ENCODE results near the gene TENM3. TPM values are rescaled to one million over a fixed set of nuclear protein-coding genes. Genes with fewer than 3 reads are reported as not detected.

Gene TENM3
- polyA plus RNA-seq, 1 of the 3 experiments (the other 2 are of a cell fraction), result 10.4 TPM

DNA sequence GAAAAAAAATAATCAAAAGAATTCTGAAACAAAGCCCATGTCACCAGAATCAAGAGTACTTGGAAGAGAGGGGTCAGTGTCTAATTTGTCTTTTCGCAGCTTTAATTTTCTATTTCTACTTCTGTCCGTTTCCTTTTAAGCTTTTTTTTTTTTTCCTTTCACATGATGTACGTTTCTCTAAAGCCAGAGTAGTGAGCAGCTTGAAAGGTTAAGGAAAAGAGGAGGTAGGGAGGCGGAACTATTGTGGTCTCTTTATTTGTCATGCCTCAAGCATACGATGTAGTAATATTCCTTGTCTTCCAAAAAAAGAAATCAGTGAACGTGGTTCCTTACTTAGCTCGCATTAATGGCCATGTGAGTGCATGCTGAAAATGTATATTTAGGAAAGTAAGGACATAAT, 311.5 kb downstream of the TENM3 start:
- no peaks in the 10 kb centered on the region for H3K9me3 ChIP-seq
- no peaks in the 10 kb centered on the region for H3K27me3 ChIP-seq (ENCODE audit: insufficient read depth)
- peaks cover 4% of the 10 kb centered on the region in 2 experiments; a peak in 2 of 4 replicates for H3K4me1 ChIP-seq (ENCODE audit: control insufficient read depth in 1 of 2, insufficient read depth in 2 of 2, low read depth in 1 of 2, low read length in 1 of 2)
- no peaks in the 10 kb centered on the region for H3K9me2 ChIP-seq
- CTCF ChIA-PET, result no interaction called here
- no peak overlapping the region for H3K9ac ChIP-seq
- no peaks in the 10 kb centered on the region for H3K36me3 ChIP-seq (replicated peaks in 1 of 2; ENCODE audit: control insufficient read depth in 1 of 2, insufficient read depth in 2 of 2, low read length in 1 of 2)
- H3K79me2 ChIP-seq (ENCODE audit: insufficient read depth), result no peaks in the 10 kb centered on the region
- 93% methylated on average over 7 of the region's 7 CpGs for WGBS (ENCODE audit: low lambda C conversion rate)
- H4K20me1 ChIP-seq (ENCODE audit: insufficient read depth), result no peaks in the 10 kb centered on the region
- H2AFZ ChIP-seq (ENCODE audit: low read depth), result 0 out of 2 replicates have a peak overlapping the region, but pooled peaks have one; percentile 1
- POLR2A ChIA-PET, result no interaction called here
- no peaks in the 10 kb centered on the region for H3F3A ChIP-seq (replicated peaks; ENCODE audit: insufficient read depth)
- H3K4me3 ChIP-seq (ENCODE audit: low read depth in 2 of 2, low read length in 1 of 2), result no peak overlapping the region
- no peak overlapping the region for H3K4me2 ChIP-seq
- H3K27ac ChIP-seq (ENCODE audit: low read depth in 2 of 2, low read length in 1 of 2), result no peak overlapping the region
- TF ChIP-seq GATA2 (CRISPR knock-in tag; IDR thresholded peaks at IDR 0.05), result no peak
- TF ChIP-seq GABPA (IDR thresholded peaks at IDR 0.05; ENCODE audit: low read depth), result no peak
- TF ChIP-seq, protein P1, sequence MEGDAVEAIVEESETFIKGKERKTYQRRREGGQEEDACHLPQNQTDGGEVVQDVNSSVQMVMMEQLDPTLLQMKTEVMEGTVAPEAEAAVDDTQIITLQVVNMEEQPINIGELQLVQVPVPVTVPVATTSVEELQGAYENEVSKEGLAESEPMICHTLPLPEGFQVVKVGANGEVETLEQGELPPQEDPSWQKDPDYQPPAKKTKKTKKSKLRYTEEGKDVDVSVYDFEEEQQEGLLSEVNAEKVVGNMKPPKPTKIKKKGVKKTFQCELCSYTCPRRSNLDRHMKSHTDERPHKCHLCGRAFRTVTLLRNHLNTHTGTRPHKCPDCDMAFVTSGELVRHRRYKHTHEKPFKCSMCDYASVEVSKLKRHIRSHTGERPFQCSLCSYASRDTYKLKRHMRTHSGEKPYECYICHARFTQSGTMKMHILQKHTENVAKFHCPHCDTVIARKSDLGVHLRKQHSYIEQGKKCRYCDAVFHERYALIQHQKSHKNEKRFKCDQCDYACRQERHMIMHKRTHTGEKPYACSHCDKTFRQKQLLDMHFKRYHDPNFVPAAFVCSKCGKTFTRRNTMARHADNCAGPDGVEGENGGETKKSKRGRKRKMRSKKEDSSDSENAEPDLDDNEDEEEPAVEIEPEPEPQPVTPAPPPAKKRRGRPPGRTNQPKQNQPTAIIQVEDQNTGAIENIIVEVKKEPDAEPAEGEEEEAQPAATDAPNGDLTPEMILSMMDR (IDR thresholded peaks at IDR 0.05), result no peak
- TF ChIP-seq TAF1 (IDR thresholded peaks at IDR 0.05; ENCODE audit: borderline replicate concordance, low read depth, low read length), result no peak
- no peak for TF ChIP-seq SMC3 (IDR thresholded peaks at IDR 0.05; ENCODE audit: low read depth, low read length)
- TF ChIP-seq EP300 (IDR thresholded peaks at IDR 0.05; ENCODE audit: borderline replicate concordance in 1 of 2, low read depth in 1 of 2, low read length in 1 of 2), result no peak
- TF ChIP-seq RFX5 (IDR thresholded peaks at IDR 0.05; ENCODE audit: low read length), result no peak
- TF ChIP-seq POLR2AphosphoS5 (IDR thresholded peaks at IDR 0.05; ENCODE audit: low read depth, low read length), result no peak
- no peak for TF ChIP-seq YY1 (IDR thresholded peaks at IDR 0.05; ENCODE audit: low read depth)
- no peak for TF ChIP-seq FOXJ3 (CRISPR knock-in tag; IDR thresholded peaks at IDR 0.05)
- TF ChIP-seq SIN3A (IDR thresholded peaks at IDR 0.05; ENCODE audit: borderline replicate concordance, low read depth, low read length), result no peak
- no peak for TF ChIP-seq NFIC (IDR thresholded peaks at IDR 0.05; ENCODE audit: borderline replicate concordance)
- no peak for TF ChIP-seq ZBTB33 (IDR thresholded peaks at IDR 0.05; ENCODE audit: borderline replicate concordance, low read depth)
- TF ChIP-seq TEAD4 (IDR thresholded peaks at IDR 0.05; ENCODE audit: borderline replicate concordance, insufficient read depth), result no peak
- no peak for DNase-seq

- 71% methylated on average over 1 of the region's 1 CpG for WGBS (ENCODE audit: low lambda C conversion rate)
- Histone ChIP-seq H3K9me2 (no peaks in the 10 kb centered on the region), H3K27me3 (ENCODE audit: insufficient read depth) (no peaks in the 10 kb centered on the region), H3K4me3 (ENCODE audit: low read depth in 2 of 2, low read length in 1 of 2) (no peak overlapping the region), H3F3A (replicated peaks; ENCODE audit: insufficient read depth) (no peaks in the 10 kb centered on the region), H3K9me3 (no peaks in the 10 kb centered on the region), H3K36me3 (replicated peaks in 1 of 2; ENCODE audit: control insufficient read depth in 1 of 2, insufficient read depth in 2 of 2, low read length in 1 of 2) (no peaks in the 10 kb centered on the region), H3K79me2 (ENCODE audit: insufficient read depth) (no peaks in the 10 kb centered on the region), H3K9ac (no peak overlapping the region), H4K20me1 (ENCODE audit: insufficient read depth) (no peaks in the 10 kb centered on the region), H2AFZ (ENCODE audit: low read depth) (no peak overlapping the region), H3K27ac (ENCODE audit: low read depth in 2 of 2, low read length in 1 of 2) (no peak overlapping the region; a peak in 1 of 4 replicates), H3K4me2 (no peak overlapping the region), H3K4me1 (ENCODE audit: control insufficient read depth in 1 of 2, insufficient read depth in 2 of 2, low read depth in 1 of 2, low read length in 1 of 2) (peaks cover 4% of the 10 kb centered on the region in 2 experiments; a peak in 2 of 4 replicates)
- ChIA-PET POLR2A (no interaction called here), CTCF (no interaction called here)
- no peak for DNase-seq
- TF ChIP-seq MEF2A (IDR thresholded peaks at IDR 0.05; ENCODE audit: borderline replicate concordance, low read depth), result no peak
- TF ChIP-seq JUND (IDR thresholded peaks at IDR 0.05), result no peak
- no peak for TF ChIP-seq MAX (IDR thresholded peaks at IDR 0.05; ENCODE audit: low read depth)
- TF ChIP-seq GATA2 (CRISPR knock-in tag; IDR thresholded peaks at IDR 0.05), result no peak
- TF ChIP-seq EP300 (IDR thresholded peaks at IDR 0.05; ENCODE audit: borderline replicate concordance in 1 of 2, low read depth in 1 of 2, low read length in 1 of 2), result no peak
- no peak for TF ChIP-seq TCF12 (IDR thresholded peaks at IDR 0.05)
- no peak for TF ChIP-seq FOXJ3 (CRISPR knock-in tag; IDR thresholded peaks at IDR 0.05)
- no peak for TF ChIP-seq FOSL2 (IDR thresholded peaks at IDR 0.05; ENCODE audit: borderline replicate concordance, low read depth)
- no peak for TF ChIP-seq SIN3A (IDR thresholded peaks at IDR 0.05; ENCODE audit: borderline replicate concordance, low read depth, low read length)
- TF ChIP-seq MXI1 (IDR thresholded peaks at IDR 0.05; ENCODE audit: low read depth, low read length), result no peak
- TF ChIP-seq NRF1 (IDR thresholded peaks at IDR 0.05; ENCODE audit: low read depth, low read length), result no peak
- TF ChIP-seq RAD21 (IDR thresholded peaks at IDR 0.05; ENCODE audit: low read length), result no peak
Observed at GRCh38 chr4:182555997-182556418, 312.8 kb downstream of the TENM3 start.
